Measurements from ENCODE around the gene SON. TPM values are rescaled to one million over a fixed set of nuclear protein-coding genes. Genes with fewer than 3 reads are reported as not detected.
A peak's percentile ranks its signal among the peaks of the same experiment; 100 is the strongest.
"Not testable (repeated sequence)": the region's sequence is repeated elsewhere in the genome, so short reads cannot be mapped to it uniquely, and the experiment has no call there.

SON gene
- total and polyA plus RNA-seq, 2 of the 4 experiments (the other 2 are of a cell fraction), result 81.6 to 146 TPM

GRCh38 chr21:33576741-33577141 lies 33.9 kb downstream of the SON start:
- H4K8ac ChIP-seq (ENCODE audit: low read depth in 2 of 2, low read length in 2 of 2); H3K56ac ChIP-seq (ENCODE audit: extremely low read depth, insufficient read depth, low read length); H2AK9ac ChIP-seq (replicated peaks; ENCODE audit: low read depth, low read length, poor library complexity); H3K9me1 ChIP-seq (ENCODE audit: insufficient read depth, low read length); H2AFZ ChIP-seq (replicated peaks; ENCODE audit: low read length, poor library complexity); H3K4me3 ChIP-seq (ENCODE audit: insufficient read depth, low read depth, low read length); H2AK5ac ChIP-seq (ENCODE audit: low read depth, low read length); H3K4ac ChIP-seq (ENCODE audit: low read depth, low read length); H2BK120ac ChIP-seq (ENCODE audit: low read depth, low read length); H3K23ac ChIP-seq (ENCODE audit: low read depth, low read length); H3K4me1 ChIP-seq (ENCODE audit: control insufficient read depth, insufficient read depth, low read length); H3K27me3 ChIP-seq (ENCODE audit: control insufficient read depth, insufficient read depth, low read length); CTCF ChIA-PET; H3K9ac ChIP-seq (ENCODE audit: low read depth, low read length); intact Hi-C loops (cut with micrococcal nuclease); H3K9me3 ChIP-seq (ENCODE audit: control insufficient read depth, insufficient read depth, low read length); dilution Hi-C loops (cut with HindIII; ENCODE audit: low sequenced_read_pairs, unreplicated experiment); H4K5ac ChIP-seq (ENCODE audit: low read depth, low read length); H3K18ac ChIP-seq (ENCODE audit: low read depth, low read length); H3K14ac ChIP-seq (replicated peaks; ENCODE audit: low read depth, low read length); H2BK15ac ChIP-seq (ENCODE audit: low read depth, low read length); H2BK5ac ChIP-seq (ENCODE audit: low read depth, low read length, poor library complexity, severe bottlenecking); H3K4me2 ChIP-seq (ENCODE audit: low read depth, low read length); H2BK20ac ChIP-seq (ENCODE audit: low read depth, low read length); POLR2A ChIA-PET (ENCODE audit: unreplicated experiment); in situ Hi-C loops (cut with MboI; ENCODE audit: low sequenced_read_pairs); H3K27ac ChIP-seq (ENCODE audit: insufficient read depth, low read length); H4K91ac ChIP-seq (ENCODE audit: insufficient read depth, low read depth, low read length): not testable (repeated sequence)
- Histone ChIP-seq H4K20me1 (ENCODE audit: insufficient read depth, low read length) (peaks cover 25% of the 10 kb centered on the region), H3K79me1 (ENCODE audit: low read depth in 1 of 2, low read length in 2 of 2) (peaks cover 4 to 29% of the 10 kb centered on the region in 2 experiments; a peak in 3 of 4 replicates), H3K36me3 (ENCODE audit: control insufficient read depth, insufficient read depth, low read length) (peaks cover 35% of the 10 kb centered on the region)
- no CpG with 5 or more reads among the region's 2 CpGs for WGBS, 2 experiments (ENCODE audit: extremely low coverage in 2 of 2, insufficient read length in 1 of 2)
- peak; percentile 70 for TF ChIP-seq CEBPB (IDR thresholded peaks at IDR 0.05; ENCODE audit: low read depth, low read length)
- ATAC-seq (ENCODE audit: low read depth) (peak; percentile 59), DNase-seq (peak; percentile 55)
- BruUV-seq (replicated peaks), result TSS peak; percentile 94

All from IMR-90 (cell line).